GM12874 (cell line): ENCODE results near the gene CD59.

ENCODE experiments used
- CTCF ChIP-seq: IDR thresholded peaks from 2 replicates; pipeline ENCODE4 v1.5.1; 2011; ENCODE audit warnings: low read depth, mild to moderate bottlenecking, control low read depth, low read length, moderate library complexity; ENCODE audit not compliant: insufficient read depth

Gene CD59

GRCh38 chr11:33708985-33709384 is 27.2 kb downstream of the CD59 start:
- TF ChIP-seq CTCF = no peak

GRCh38 chr11:33706966-33707365 is 29.3 kb downstream of the CD59 start:
- no peak for TF ChIP-seq CTCF

GRCh38 chr11:33706546-33706945 is 29.7 kb downstream of the CD59 start:
- TF ChIP-seq CTCF = no peak

GRCh38 chr11:33704240-33705002 is 31.8 kb downstream of the CD59 start:
- no peak for TF ChIP-seq CTCF

GRCh38 chr11:33703788-33704187 is 32.4 kb downstream of the CD59 start:
- no peak for TF ChIP-seq CTCF

GRCh38 chr11:33703234-33703633 is 33.0 kb downstream of the CD59 start:
- no peak for TF ChIP-seq CTCF

- no peak for TF ChIP-seq CTCF
Measured at GRCh38 chr11:33701302-33702230, 34.7 kb downstream of the CD59 start.
